Measurements from ENCODE around the gene DCLRE1B.

DCLRE1B gene

GRCh38 chr1:113928187-113928930 lies 23.2 kb downstream of the DCLRE1B start:
- DNase-seq (ENCODE audit: low spot score) = no peak

DNA sequence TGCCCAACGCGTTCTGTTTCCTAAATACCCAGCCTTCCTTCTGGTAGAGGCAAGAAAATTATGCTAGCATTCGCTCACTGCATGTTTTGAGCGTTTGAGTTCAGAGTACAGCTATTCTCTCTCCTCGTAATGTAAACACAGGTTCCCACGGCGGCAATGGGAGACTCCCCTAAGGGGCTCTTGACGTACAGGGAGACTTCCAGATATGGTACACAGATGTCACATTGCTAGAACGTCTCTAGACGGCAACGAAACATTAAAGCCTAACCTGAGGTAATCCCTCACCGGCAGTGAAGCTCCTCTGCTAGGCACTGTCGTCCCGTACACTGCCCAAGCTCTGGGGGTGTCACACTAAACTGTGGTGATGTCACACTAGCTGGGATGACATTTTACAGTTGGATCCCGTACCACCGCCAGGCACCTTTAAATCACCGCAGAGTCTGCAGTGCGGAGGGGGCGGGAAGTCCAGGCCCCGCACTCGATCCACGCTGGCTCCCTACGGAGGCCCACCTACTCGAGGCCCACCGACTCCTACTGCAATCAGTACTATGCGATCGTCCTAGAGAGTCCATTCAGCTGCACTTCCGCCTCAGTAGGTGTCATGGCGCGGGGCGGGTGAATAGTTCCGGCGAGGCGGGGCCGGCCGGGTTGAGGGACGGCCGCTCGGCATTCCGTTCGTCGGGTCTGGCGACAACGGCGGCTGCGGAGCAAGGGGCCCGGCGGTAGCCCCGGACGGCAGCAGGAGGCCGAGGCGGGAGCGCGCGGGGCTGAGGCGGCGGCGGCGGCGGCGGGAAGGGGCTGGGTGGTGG lies 24.0 kb downstream of the DCLRE1B start, which contains the start of gene HIPK1:
Gene HIPK1, plus strand, starts transcription at position 384 of the 809 bp plus-strand sequence.
- peak; percentile 94 for DNase-seq (ENCODE audit: low spot score)

- no peak for DNase-seq (ENCODE audit: low spot score)
Measured at GRCh38 chr1:113929750-113930498, 24.8 kb downstream of the DCLRE1B start.

DNA sequence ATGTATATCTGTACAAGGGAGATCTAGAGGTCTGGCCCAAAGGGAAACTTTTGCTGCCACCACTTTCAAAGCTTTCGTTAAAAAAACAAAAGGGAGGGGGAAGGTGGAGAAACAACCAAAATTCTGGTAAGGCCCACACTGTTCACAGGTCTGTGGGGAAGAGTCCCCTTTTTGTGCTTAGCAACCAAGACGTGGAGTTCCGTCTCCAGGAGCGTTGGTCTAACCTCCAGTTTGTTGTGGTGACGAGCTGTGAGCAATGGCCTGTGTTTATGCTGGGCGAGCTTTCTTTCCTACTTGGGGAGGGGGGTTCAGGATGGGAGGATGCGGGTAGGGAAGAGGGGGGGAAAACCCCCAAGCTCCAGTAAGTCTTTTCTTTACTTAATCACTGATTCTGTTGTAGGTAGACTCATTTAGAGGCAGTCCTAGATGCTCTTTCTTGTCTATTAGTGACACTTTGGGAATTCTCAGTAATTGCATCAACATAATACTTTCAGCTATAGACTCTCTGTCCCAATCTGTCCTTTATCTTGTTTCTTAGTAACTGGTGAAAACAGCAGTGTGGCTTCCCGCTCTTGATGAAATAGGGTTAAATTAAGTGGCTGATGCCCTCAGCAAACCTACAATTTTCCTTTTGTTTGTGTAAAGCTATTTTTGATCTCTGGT lies 25.5 kb downstream of the DCLRE1B start:
- no peak for DNase-seq (ENCODE audit: low spot score)

DNA sequence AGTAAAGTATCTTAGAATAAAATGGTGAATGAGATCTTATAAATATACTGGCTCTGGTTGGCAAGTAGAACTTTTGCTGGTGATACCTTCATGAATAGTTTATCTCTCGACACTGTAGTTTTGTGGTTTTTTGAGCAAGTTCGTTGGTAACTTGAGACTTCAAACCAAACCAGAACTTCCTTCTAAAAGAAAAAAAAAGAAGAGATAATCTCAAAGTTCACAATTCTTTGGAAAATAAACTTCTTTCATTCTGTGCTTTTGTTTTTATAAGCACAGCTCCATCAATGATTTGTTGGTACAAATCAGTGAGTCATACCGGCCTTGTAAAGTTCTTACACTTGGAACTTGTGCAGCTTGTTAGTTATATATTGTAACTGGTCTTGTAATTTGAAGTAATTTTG lies 26.3 kb downstream of the DCLRE1B start:
- no peak for DNase-seq (ENCODE audit: low spot score)

DNA sequence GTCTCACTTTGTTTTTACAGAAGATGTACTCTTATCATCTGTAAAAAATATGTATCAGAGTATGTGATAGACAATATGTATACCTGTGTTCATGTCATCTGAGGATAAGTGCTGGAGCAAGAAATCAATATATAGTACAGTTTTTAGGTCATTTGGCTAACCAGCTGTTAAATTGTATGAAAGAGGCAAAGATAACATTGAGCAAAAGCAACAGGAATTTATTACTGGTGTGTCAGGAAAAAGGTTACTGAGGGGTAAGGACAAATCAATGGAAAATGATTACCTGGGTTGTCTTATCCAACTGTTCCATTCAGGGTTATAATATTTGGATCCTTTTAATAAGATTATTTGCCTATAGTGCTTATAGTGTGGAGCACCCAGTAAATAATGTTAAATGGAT lies 28.9 kb downstream of the DCLRE1B start:
- no peak for DNase-seq (ENCODE audit: low spot score)

GRCh38 chr1:113934511-113935055 lies 29.5 kb downstream of the DCLRE1B start:
- no peak for DNase-seq (ENCODE audit: low spot score)

DNA sequence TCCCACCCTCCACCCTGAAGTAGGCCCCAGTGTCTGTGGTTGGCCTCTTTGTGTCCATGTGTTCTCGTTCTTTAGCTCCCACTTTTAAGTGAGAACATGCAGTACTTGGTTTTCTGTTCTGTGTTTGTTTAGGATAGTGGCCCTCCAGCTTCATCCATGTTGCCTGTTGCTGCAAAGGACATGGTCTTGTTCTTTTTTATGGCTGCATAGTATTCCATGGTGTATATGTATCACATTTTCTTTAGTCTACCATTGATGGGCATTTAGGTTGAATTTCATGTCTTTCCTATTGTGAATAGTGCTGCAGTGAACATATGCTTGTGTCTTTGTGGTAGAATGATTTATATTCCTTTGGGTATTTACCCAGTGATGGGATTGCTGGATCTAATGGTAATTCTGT lies 30.1 kb downstream of the DCLRE1B start:
- no peak for DNase-seq (ENCODE audit: low spot score)

DNA sequence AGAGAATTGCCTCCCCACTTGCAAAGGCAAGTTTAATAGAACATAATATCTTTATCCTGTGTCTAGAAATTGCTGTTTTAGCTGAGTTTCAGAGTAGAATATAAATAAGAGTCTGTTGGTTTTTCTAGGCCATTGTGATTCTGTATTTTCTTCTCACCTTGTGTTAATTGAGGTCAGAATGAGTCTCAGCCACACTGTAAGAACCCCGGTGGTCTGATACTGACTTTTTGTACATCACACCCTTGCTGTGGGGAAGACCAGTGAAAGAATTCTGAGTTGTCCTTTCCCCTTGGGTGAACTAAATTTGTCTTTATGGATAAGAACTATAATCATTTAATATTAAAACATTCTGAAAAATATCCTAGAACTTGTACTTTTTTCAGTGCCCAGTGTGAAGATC lies 30.8 kb downstream of the DCLRE1B start:
- no peak for DNase-seq (ENCODE audit: low spot score)

- no peak for DNase-seq (ENCODE audit: low spot score)
Measured at GRCh38 chr1:113937146-113937545, 32.0 kb downstream of the DCLRE1B start.

DNA sequence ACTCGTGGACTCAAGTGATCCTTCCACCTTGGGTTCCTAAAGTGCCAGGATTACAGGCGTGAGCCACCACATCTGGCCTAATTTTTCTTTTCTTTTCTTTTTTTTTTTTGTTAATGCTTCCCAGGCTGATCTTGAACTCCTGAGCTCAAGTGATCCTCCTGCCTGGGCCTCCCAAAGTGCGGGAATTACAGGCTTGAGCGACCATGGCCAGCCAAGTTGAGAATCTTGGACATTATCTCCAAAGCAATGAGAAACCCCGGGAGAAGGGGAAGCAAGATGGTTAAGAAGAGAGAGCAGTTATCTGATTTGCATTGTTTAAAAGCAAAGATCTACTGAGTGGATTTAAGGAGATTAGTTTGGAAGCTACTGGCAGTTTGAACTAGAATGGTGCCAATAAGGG lies 33.1 kb downstream of the DCLRE1B start:
- no peak for DNase-seq (ENCODE audit: low spot score)

DNA sequence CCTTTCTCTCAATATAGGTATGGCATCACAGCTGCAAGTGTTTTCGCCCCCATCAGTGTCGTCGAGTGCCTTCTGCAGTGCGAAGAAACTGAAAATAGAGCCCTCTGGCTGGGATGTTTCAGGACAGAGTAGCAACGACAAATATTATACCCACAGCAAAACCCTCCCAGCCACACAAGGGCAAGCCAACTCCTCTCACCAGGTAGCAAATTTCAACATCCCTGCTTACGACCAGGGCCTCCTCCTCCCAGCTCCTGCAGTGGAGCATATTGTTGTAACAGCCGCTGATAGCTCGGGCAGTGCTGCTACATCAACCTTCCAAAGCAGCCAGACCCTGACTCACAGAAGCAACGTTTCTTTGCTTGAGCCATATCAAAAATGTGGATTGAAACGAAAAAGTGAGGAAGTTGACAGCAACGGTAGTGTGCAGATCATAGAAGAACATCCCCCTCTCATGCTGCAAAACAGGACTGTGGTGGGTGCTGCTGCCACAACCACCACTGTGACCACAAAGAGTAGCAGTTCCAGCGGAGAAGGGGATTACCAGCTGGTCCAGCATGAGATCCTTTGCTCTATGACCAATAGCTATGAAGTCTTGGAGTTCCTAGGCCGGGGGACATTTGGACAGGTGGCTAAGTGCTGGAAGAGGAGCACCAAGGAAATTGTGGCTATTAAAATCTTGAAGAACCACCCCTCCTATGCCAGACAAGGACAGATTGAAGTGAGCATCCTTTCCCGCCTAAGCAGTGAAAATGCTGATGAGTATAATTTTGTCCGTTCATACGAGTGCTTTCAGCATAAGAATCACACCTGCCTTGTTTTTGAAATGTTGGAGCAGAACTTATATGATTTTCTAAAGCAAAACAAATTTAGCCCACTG lies 35.5 kb downstream of the DCLRE1B start:
- no peak for DNase-seq (ENCODE audit: low spot score)

GRCh38 chr1:113941245-113941559 lies 36.1 kb downstream of the DCLRE1B start:
- DNase-seq (ENCODE audit: low spot score) = no peak

DNA sequence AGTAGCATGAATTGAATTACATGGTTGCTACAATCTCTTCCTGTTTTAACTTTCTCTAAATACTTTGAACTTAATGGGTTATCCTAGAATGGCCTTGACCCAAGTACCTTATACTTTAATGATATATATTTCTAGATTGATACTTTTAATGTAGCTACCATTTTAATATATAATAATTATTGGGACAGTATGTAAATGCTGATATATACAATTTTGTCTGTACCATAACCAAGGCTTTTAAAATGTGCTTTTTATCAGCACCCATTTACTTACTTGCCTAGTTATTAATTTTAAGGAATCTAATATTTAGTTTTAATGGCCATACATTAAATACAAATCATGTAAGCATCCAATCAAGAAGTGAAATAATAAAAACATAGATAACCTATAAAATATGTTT lies 37.4 kb downstream of the DCLRE1B start:
- DNase-seq (ENCODE audit: low spot score) = no peak

- DNase-seq (ENCODE audit: low spot score) = no peak
Measured at GRCh38 chr1:113943028-113943811, 38.1 kb downstream of the DCLRE1B start.

- DNase-seq (ENCODE audit: low spot score) = no peak
Measured at GRCh38 chr1:113945329-113945728, 40.2 kb downstream of the DCLRE1B start.

DNA sequence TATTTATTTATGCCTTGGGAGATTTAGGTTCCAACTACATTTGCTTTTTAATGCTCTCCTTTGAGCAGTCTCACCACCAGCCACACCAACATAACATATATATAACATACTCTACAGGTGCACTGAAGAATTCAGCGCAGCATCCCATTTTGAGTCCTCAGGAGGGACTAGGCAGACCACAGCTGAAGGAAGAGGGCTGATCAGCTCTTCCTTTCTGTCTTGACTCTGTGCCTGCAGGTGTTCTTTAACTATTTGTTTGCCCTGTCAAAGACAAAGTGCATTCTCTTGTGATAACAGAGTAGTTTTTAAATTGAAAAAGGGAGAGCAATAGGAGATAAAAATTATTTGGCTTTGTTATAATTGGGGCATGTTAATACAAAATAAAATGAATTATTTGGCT lies 41.0 kb downstream of the DCLRE1B start:
- DNase-seq (ENCODE audit: low spot score) = no peak

- DNase-seq (ENCODE audit: low spot score) = no peak
Measured at GRCh38 chr1:113946678-113947387, 41.7 kb downstream of the DCLRE1B start.

DNA sequence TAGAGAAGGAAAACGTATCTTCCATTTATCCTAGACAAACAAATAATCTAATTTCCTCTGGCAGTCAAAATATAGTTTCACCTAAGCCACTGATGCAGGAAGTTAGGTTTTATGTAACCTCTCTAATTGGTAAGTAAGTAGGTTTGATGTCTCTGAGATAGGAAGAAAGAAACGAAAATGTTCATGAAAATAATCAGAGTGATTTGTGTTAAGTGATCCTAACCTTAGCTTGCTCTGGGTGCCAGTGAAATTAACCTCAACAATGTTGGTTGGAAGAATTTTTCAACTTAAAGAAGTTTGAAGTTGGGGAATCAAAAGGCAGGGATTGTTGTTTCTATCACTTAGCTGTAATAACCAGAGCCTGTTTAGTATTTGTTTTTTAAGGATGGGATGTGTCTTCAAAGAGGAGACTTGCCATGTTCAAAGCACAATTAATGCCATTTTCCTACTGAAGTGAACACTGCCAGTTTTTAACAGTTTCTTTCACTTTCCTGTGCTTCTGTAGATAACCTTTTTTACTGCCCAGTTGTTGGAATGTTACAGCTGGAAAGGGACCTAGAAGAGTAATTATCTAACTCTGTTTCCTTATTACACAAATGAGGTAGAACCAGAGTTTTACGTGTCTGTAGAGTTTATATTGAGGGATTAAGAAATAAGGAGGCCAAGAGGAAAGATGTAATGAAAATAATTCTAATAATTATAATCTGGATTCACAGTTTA lies 42.4 kb downstream of the DCLRE1B start:
- DNase-seq (ENCODE audit: low spot score) = no peak

Measured in putamen (tissue), 1 donor.